Stimulated activated CD8-positive, alpha-beta memory T cell treated with anti-CD3 and anti-CD28 coated beads, Interleukin-15, amount 100 ng/mL, for 48 hours (primary cell): Measurements from ENCODE around the gene PRPSAP1.

ENCODE experiments used
- DNase-seq, 2 donors: peaks; one replicate each; pipeline ENCODE4 v3.0.0-alpha.2; 2020; ENCODE audit warnings: low read depth in 2 of 2

The PRPSAP1 gene

DNA sequence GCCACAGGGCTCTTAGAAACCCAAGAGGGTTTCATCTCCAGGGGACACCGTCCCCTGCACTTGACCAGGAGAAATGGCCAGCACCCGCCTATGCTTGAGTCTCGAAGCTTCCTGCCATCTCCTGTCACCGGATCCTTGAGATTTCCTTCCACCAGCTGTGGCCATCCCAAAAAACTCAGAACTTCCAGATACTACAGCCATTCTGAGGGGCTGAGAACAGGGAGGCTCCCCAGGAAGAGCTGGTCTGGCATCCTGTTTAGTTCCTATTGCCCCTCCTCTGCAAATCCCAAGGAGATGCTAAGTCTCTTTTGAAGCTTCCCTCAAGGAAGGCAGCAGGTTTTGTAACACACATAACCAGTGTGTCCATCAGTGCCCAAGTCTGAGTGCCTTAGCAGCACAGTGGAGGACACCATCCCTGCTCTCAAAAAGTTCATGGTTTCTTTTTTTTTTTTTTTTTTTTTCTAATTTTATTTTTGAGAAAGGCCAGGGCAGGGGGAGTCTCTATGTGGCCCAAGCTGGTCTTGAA, 86.6 kb downstream of the PRPSAP1 start:
- DNase-seq = no peak

DNA sequence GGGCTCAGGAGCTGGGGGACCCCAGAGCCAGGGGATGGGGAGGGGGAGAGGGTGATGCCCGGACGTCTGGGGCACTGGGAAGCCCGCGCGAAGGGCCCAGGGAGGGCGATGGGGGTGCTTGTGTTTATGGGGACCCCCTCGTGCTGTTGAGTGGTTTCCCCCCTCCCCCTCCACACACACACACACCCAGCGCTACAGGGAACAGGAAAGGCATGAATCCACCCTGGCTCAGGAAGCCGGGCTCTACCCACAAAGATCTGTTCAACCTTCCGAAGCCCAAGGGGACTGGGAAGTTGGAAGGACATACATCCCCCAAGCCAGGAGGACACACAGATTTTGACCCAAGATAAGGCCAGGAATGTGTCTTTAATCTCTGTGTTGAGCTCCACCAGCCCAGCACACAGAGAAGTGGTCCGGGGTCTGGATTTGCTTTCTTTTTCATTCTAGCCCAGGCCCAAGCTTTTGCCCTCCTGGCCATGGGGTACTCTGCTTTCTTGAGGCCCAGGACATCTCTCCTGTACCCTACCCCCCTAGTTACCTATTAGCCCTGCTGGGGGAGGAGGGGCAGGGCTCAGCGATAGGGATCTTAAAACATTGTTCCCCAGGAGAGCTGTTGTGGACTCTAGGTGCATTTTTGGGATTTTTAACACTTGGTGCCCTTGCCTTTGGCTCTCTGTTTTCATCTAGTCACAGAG, 87.3 kb downstream of the PRPSAP1 start:
- DNase-seq = no peak

DNA sequence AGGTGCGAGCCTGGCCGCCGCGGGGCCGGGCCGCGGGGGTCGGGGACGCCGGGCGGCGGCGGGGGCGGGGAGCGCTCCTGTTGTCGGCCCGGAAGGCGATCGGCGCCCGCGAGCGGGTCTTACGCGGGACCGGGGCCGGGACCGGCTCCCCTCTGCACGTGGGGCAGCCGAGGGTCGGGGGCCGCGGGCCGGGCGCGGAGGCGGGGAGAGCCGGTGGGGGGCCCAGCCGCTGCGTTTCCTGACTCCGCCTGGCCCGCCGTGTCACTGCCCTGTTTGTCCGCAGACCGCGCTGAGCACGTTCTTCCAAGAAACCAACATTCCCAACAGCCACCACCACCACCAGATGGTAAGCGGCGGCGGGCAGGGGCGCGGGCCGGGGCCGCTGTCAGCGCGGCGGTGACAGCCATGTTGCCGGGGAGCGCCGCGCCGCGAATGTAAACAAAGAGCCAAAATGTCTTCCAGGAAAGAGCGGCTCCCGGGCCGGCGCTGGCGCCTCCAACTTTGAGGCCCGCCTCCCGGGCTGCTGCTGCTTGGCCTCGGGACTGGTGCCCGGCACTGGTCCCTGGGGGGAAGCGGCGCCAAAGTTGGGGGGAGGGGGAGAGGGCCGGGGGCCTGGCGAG, 88.0 kb downstream of the PRPSAP1 start:
- peak in 1 of 2 donors; percentile 44 for DNase-seq

DNA sequence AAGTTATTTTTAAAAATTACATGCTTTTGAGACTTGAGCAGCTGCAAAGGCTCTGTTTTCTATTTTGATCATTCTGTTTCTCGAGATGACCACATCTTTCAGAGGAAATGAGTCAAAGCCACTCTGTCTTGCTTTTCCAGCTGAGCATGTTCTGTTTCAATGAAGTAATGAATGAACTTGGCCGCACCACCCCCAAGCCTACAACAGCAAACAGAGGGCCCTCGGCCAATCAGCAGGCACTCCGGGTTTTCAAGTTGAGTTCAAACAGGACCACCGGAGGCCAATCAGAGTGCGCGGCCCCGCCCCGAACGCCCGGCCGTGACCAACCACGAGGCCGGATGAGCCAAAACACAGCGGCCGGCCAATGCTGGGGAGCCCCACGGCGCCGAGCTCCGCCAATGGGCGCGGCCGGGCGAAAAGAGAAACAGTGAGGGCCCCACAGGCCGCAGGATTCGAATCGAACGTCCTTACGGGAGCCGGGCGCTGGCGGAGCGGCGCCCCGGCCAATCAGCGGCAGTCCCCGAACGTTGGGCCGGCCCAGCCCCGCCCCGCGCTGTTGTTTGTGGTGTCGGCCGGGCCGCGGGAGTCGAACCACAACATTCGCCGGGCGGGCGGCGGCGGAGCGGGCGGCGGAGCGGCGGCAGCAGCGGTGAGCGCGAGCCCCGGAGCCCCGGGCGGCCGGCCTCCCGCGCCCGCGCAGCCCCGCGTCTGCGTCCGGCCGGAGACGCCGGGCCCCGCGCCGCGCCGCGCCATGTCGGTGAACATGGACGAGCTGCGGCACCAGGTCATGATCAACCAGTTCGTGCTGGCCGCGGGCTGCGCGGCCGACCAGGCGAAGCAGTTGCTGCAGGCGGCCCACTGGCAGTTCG, 88.7 kb downstream of the PRPSAP1 start, which contains the start of gene UBALD2:
UBALD2 (plus strand) TSS at position 594 of the 869 bp plus-strand sequence; CDS start at position 752, 158 bp downstream.
- peak; percentile 99 for DNase-seq

DNA sequence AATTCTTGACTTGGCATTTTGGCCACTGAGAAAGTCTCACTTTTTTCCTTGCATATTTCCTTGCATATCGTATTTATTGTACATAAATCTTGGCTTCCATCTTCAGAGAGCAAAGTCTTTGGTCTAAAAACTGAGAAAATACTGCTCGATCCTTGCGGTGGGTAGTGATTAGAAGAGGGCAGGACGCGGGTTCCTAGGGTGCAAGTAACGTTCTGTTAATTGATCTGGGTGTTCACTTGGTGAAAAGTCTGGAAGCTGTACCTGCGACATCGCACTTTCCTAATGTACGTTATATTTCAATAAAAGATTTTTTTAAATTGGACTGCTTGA, 89.3 kb downstream of the PRPSAP1 start:
- DNase-seq = no peak

DNA sequence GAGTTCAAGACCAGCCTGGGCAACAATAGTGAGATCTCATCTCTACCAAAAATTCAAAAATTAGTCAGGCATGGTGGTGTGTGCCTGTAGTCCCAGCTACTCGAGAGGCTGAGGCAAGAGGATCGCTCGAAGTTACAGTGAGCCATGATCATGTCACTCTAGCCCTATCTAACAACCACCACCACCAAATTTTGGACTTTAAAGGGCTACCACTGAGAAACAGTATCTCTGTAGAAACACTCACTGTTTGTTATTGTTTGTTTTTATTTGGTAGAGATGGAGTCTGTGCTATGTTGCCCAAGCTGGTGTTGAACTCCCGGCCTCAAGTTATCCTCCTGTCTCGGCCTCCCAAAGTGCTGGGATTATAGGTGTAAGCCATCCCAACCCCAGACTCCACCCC, 89.8 kb downstream of the PRPSAP1 start:
- DNase-seq = no peak

DNA sequence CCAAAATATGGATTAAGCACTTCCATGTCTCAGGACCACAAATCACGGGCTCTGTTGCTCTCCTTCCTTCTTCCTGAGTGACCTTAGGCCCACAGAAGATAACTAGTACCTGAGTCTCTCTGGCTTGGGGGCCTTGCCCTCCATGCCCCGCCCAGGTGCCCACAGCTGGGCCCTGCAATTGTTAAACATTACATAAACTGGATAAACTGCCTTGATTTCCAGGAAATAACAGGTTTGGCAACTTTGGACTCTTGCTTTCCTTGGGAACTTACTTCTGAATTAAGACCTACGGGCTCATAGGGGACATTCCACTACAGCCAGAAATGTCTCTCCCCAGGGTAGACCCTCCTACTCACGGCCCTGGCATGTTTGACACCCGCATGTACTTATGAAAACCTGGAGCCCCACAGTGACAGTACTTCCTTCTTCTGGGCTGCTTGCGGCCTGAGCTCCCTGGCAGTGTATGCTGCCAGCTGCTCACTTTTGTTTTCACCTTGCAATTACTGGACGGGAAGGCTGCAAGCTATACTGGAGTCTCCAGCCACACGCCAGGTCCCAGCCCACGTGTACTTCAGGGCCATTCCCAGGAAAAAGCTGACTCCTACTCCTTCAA, 90.9 kb downstream of the PRPSAP1 start:
- DNase-seq = no peak

DNA sequence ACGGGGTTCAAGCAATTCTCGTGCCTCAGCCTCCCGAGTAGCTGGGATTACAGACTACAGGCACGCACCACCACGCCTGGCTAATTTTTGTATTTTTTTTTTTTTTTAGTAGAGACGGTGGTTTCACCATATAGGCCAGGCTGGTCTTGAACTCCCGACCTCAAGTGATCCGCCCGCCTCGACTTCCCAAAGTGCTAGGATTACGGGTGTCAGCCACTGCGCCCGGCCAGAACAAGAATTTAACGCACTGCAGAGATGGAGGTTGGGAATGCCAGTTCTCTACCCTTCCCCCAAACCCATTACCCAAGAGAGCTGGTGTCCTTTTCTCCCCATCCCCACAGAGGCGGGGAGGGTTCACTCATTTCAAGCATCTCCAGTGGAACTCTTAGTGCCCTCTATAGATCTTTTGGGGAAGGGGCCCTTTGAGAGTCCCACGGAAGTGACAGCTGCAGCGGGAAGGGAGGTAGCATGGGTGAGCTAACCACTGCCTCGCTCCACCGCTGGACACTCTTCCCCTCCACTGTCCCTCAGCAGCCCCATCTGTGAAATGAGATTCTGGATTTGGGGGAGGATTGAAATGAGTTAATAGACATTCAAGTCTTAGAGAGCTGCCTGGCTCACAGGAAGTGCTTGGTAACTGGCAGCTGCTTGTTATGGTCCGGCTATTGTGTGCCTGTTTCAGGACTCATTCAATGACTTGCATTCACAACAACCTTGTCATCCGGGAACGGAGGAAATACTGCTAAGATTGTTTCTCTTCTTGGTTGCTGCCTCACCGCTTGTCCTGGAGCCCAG, 92.1 kb downstream of the PRPSAP1 start:
- no peak for DNase-seq

DNA sequence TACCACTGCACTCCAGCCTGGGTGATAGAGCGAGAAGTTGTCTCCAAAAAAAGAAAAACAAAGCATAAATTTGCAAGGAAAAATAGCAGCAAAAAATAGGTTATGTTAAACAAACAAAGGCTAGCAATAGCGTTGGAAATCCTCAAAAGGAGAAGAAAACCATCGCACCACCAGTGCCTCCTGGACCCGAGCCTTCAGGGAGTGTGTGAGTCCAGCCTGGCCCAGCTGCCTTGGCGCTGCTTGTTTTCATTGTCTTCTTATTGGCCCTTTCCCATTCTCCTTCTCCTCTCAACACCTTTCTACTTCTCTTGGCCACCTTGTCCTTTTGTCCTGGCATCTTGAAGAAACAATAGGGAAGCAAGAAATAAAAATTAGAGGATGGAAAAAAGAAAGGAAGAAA, 93.0 kb downstream of the PRPSAP1 start:
- DNase-seq = no peak

DNA sequence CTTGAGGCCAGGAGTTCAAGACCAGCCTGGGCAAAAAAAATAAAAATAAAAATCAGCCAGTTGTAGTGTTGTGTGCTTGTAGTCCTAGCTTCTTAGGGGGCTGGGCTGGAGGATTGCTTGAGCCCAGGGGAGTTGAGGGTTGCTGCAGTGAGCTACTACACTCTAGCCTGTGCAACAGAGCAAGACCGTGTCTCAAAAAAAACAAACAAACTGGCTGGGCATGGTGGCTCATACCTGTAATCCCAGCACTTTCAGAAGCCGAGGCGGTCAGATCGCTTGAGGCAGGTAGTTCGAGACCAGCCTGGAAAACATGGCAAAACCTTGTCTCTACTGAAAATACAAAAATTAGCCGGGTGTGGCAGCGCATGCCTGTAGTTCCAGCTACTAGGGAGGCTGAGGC, 93.5 kb downstream of the PRPSAP1 start:
- DNase-seq = no peak
